T-helper 2 cell treated with Interferon-gamma antibody and Interleukin-4, amounts not matched to agents 100 ng/mL and 5 ng/mL, for 36 hours (primary cell): ENCODE measurements around the gene CACNA2D2. TPM values are rescaled to one million over a fixed set of nuclear protein-coding genes. Genes with fewer than 3 reads are reported as not detected.

ENCODE experiments used
- intact Hi-C: fragments of 100-400 bp; cut with micrococcal nuclease; formaldehyde crosslinking; loops from one replicate; pipeline ENCODE4 v1.15.1; 2023
- total RNA-seq: library from RNA; stranded (reverse); gene quantifications from 2 replicates; pipeline ENCODE4 v1.2.3, GENCODE V29; 2022

The CACNA2D2 gene
- total RNA-seq: 0.41 and 0.68 TPM in 2 replicates

DNA sequence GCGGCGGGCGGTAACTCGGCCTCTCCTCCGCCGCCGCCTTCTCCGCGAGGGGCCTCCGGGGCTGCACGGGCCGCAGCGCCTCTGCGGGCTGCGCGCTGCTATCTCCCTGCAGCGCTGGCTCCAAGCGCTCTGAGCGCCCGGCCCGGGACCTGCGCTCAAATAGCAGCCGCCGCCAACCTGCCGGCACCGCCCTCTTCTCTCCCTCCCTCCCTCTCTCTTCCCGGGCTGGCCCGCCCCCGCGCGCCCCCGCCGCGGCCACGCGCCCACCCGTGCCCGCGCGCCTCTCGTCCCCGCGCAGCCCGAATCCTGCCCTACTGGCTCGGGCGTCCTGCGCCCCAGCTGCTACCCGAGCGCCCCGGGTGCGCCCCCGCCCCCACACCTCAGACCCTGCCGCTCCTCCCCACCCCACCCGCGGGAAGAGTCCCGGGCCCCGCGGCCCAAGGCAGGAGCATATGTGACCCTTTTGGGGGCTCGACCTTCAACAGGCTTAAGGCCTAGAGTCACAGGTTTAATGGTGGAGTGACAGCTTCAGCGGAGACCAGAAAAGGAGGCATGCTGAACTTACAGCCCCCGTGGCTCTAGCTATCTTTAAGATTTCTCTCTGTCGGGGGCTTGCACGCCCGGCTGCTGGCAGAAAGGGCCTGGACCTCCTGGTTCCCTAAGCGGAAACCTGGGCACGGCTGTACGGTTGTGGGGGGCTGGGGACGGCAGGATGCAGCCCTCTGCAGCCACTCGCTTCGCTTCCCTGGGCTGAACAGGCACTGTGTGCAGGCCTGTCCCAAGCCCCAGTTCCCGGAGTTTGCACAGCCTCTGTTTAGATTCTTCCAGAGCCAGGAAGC is at the start of gene CACNA2D2:
CACNA2D2 (minus strand) TSS at position 131 of the 839 bp plus-strand sequence. CDS start 211 bp downstream, outside the sequence.
- intact Hi-C loops: no loop called here

DNA sequence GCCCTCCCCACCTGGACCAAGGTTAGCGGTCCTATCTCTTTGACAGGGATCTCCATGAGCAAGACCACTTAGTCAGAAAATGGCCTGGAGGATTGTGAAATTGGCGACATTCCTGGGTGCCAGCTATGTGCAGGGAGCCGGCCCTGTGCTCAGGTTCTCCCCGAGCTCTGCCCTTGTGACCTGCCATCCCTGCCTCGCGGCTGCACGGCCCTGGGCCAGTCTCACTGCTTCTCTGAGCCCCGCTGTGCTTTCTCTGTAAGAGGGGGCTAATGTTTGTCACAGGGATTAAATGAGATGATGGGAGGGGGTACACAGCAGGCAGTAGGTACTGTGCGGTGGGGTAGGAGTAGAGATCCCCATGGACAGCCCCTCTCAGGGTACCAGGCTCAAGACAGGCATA is 49.2 kb upstream of the CACNA2D2 start:
- intact Hi-C loops: no loop called here

DNA sequence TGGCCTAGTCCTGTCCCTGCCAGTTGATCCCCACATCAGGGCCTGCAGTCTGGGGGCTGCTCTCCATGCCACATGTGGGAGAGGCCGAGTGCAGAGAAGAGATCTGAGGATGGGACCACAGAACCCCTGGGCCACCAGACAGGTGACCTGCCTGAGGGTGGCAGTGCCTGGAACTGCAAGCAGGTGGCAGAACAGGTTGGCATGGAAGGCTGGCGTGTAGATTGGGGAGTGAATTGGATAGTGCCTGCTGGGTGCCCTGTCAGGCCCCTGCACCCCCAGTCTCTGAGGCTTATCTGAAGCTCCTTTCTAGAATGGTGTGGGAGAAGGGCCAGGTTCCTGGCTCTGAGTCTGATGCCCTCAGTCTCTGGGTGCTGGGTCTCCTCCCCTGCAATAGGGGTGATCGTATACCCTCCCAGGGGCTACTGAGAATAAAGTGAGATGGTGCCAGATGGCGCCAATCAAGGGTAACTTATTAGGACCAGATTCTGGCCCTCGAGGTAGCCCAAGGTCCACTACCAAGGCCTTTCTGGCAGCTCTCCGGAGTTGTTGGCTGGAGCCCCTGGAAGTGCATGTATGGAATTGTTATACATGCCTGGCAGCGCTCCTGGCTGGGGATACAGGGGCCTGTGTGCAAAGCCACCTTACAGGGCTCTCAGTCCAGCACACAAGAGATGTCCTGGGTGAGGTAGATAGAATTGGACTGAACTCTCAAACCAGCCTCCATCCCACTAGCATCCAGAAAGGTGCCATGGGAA is 48.4 kb upstream of the CACNA2D2 start:
- intact Hi-C loops: no loop called here

DNA sequence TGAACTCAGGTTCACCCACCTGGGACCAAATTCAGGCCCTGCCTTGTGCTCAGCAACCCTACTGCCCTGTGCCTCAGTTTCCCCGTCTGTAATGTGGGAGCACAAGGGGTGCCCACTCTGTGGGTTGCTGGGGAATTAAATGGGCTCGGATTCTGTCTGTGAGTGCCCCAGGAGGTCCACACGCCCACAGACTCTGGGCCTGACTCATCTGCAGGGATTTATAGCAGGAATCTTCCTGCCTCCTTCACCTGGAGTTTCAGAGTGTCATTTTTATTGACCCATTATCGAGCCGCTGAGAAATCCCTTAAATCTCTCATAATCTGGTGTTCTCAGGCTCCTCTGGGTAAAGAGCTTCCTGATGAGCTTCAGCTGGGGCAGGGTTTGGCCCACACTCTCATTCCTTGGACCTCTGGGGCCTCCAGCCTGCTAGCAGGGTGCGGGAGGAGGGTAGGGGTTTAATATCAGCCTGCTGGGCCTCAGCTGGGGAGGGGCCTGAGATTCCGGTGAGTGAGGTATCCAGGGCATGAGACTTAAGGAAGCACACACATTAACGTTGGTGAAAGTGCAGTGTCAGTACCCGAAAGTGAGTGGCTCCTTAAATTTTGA is 47.7 kb upstream of the CACNA2D2 start:
- intact Hi-C loops: no loop called here

DNA sequence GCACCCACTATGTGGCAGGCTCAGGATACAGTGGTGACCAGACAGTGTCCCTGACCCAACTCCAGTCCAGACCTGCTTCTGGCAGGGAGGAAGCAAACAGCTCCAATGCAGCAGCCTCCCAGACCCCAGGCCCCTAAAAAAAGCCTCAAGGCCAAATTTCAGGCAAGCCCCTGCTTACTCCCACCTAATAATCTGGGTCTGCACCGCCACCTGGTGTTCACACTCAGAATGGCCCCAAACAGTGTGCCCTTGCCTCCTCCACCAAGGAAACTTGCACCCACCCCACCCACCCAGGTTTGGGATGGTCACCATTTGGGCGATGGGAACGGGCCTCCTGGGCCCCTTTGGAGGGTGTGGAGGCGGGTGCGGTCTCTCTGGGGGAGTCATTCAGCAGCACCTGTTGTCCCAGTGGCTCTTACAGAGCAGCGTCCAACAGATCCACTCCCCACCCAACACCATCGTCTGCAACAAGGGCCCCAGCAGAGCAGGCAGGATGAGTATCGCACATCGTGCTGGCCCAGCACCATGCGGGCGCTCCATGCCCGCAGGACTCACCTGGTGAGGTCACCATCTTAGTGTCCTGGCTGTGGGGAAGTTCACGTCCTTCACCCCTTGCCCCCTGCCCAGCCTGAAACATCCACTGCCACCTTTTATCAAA is 46.8 kb upstream of the CACNA2D2 start:
- intact Hi-C loops: no loop called here

DNA sequence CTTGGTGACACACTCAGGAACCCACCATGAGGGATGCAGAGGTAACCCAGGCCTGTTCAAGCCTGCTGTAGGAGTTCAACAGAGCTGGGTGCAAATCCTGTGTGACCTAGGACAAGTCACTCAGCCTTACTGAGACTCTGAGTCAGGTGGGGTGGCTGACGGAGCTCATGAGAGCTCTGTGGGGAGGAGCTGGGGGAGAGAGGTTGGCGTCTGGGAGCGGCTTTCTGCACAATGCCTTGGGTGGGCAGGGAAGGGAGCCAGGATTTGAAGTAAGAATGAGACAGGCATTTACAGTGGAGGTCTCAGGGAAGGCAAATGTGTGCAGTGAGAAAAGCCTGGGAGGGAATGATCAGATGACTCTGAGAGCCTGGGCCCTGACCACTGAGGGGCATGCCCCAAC is 45.8 kb upstream of the CACNA2D2 start:
- intact Hi-C loops: no loop called here

DNA sequence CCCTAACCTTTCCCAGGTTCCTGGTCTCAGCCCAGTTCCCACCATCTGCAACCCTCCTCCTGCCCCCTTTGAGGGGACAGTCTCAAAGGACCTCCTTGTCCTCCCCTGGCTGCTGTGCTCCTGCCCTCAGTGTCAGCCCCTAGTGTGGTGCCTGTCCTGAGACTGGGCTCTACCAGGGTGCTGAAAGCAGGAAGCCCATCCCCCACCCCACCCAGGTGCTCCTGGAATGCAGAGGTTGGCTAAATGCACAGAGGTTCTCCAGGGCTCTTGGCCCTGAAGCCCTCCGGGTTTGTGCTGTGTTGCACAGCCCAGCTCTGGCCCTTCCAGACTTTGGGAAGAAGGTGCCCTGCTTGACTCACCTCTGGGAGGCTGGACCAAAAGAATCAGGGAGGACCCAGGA is 42.3 kb upstream of the CACNA2D2 start:
- intact Hi-C loops: no loop called here

DNA sequence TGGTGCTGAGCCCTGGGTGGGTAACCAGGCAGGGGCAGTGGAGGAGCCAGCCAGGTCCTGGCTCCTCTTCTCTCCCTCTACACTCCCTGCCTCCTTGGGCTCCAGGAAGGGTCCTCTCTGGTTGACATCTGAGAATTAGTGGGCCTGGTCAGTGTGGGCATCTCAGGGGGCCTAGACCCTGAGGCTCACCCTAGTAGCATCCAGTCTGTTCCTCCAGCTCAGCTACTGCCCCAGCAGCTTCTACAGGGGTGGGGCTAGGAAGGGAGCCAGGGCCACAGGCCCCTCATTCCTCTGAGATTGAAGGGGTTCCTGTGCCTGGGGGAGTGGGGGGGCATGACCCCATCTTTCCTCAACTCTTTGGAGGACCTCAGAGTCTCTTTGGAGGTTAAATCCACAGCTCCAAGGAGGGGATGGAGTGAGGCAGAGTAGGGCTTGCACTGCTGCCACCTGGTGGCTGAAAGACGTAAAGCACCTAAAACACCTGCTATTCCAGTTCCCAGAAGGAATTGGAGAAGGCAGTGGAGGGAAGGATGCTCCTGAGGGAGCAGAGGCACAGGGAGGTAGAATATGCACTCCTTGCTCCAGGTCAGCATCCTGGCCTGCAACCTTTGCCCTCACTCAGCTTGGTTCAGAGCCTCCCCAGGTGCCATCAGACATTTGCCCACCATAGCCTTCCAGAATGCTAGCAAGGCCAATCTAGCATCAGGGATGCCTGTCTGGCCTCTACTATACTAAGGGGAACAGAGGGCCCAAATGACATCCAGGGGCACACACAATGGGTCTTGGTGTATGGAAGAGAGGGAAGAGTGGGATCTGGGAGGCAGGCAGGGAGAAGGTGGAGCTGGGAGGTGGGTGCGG is 39.0 kb upstream of the CACNA2D2 start:
- intact Hi-C loops: loop anchor here (1.0 kb wide), 2 partner anchors 106 to 195 kb away; no protein-coding TSS in a partner anchor

DNA sequence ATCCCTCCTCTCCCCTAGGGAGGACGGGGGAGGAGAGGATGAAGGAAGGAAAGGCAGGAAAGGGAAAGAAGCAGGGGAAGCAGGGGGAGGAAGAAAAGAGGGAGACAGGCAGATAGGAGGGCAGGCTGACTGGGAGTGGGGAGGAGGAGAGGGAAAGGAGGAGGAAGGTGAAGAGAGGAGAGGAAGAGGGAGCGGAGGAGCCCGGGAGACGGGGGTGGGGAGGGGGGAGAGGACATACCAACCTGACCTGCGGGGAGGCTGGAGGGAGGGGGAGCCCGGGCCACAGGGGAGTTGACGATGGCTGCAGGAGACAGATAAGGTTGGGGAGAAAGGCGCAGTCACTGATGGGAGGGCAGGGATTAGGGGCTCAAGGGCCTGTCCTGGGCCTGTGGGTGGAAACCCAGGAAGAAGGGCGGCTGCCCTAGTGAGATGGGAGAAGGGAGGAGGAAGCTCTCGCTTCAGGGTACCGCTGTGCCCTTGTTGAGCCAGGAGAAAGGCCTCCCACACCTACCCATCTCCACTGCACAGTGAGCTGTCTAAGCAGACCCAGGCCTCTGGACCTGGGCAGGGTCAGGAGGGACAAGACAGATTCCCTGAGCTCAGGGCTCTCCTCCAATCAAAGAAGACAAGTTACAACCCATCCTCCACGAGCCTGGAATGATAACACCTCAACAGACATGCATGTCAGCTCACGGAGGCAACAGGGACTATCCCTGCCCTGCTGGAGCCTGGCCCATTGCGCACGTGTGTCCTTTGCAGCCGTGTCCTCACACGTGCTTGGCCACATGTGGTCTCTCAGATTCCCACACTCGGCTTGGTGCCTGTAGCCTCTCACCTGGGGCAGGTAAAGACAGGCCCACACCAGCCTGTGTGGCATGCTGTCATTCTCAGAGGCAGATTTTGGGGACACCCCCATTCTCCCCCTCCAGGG is 36.2 kb upstream of the CACNA2D2 start:
- intact Hi-C loops: no loop called here

DNA sequence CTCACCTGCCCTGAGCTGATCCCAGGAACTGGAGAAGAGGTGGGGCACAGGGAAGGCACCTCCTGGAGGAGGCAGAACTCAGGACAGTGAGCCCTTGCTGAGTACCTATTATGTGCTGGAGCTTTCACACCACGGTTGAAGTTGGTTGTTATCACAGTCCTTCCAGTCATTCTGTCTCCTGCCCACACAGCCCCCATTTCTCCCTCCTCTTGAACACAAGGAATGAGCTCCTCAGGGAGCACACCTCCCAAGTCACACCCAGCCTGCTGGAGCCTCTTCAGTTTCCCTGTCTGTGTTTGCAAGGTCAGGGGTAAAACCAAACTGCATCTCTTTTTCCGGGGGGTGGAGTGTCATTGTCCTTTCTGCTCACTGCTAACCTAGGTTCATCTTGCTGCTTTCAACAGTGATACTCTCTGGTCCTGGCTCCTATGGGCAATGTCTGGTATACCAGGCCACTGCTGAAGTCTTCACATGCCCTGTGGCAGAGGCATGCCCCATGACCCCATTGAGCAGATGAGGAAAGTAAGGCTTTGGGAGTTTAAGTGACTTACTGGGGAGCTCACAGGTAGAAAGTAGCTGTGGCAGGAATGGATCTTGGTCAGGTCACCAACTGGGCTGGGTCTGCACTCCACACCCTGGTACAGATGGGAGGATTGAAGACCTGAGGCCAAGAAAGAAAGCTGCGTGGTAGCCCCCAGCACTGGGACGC is 34.1 kb upstream of the CACNA2D2 start:
- intact Hi-C loops: no loop called here

DNA sequence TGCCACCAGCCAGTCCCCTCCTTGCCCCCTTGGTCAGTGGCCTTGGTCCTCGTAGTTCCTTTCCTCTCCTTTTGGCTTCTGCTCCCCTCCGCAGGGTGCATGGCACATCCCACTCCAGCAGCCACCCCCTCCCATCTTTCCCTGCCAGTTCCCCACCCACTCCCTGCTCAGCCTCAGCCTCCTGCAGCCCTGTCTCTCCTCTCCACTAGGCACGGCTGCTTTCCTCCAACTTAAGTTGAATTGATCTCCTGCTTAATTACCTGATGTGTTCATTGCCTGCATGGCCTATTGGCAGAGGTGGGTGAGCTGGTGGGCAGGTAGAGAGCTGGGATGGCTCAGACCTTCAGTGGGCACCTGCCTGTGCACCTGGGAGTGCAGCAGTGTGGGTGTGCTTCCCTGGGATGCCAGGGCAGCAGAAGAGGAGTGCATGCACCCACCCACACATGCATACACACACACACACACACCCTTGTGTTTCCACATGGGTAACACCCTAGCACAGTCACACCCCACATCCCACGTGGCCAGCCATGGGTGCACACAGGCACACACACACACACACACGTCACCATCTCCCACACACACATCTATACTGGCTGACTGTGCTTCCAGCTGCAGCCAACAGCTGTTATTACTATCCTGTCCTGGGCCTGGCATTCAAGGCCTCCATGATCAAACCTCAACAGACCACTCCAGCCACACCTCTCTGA is 33.2 kb upstream of the CACNA2D2 start:
- intact Hi-C loops: no loop called here

DNA sequence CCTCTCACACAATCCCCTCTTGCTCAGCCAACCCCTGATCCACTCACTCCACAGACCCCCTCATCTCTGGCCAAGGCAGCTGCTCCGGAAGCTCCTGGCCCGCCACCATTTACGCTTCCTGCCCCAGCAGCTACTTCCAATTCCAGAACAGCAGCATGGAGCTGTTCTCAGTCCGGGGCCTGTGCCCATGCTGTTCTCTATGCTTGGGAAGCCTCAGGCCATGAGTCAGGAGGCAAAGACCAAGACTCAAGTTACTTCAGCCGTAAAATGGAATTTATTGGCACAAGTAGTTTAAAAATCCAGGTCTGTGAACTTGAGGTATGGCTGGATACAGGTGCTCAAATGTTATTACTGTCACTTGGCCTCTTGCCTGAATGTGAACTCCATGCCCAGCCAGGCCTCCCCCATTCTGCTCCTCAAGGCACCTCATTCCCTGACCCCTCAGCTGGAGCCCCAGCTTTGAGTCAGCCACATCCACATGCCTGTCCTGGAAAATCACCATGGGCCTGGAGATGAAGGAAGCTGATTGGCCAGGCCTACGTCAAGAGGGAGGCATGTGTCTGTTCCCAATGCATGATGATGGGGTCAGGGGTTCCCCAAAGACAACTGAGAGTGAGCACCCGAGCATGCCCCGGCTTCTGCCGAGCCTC is 31.4 kb upstream of the CACNA2D2 start:
- intact Hi-C loops: no loop called here

DNA sequence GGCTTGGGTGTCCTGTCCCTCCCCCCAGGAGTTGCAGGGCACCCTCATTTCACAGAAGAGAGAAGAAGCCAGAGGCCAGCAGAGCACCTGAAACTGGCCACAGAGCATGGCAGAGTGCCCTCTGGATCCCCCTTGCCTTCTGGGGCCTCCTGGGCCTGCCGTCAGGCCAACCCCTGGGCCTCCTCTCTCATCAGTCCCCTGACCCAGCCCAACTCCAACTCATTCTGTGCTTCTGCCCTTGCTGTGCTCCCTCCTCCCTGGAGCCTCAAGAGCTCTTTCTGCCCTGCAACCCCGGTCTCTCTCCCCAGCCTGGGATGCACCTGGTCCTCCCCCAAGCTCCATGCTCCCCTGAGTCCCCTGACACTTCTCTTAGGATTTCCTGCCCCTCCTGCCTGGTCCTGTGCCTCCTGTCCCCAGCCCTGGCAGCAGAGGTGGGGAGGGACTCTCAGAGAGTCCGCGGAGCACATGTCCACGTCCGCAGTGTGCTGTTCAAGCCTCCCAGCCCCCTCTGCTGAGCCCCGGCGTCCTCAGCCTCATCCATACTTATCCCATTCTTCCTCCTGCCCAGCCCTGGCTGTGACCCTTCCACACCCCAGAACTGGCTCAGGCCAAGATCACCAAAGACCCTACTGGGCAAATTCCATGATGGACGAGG is 30.5 kb upstream of the CACNA2D2 start:
- intact Hi-C loops: no loop called here

DNA sequence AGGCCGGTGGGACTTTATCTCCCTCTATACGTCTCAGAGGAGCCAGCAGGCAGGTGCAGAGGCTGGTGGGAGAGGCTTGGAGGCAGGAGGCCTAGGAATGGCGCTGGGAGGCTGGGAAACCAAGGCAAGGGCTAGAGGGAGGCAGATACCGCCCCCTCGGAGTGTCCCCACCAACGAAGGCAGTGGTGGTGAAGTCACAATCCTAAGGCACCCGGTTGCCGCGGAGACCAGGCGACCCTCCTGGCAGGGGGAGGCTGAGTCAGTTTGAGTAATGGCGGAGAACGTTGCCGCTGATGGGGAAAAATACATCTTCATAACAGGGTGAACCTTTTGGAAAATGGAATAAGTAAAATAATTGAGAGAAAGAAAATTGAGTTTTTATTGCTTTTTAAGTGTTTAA is 29.9 kb upstream of the CACNA2D2 start:
- intact Hi-C loops: no loop called here

DNA sequence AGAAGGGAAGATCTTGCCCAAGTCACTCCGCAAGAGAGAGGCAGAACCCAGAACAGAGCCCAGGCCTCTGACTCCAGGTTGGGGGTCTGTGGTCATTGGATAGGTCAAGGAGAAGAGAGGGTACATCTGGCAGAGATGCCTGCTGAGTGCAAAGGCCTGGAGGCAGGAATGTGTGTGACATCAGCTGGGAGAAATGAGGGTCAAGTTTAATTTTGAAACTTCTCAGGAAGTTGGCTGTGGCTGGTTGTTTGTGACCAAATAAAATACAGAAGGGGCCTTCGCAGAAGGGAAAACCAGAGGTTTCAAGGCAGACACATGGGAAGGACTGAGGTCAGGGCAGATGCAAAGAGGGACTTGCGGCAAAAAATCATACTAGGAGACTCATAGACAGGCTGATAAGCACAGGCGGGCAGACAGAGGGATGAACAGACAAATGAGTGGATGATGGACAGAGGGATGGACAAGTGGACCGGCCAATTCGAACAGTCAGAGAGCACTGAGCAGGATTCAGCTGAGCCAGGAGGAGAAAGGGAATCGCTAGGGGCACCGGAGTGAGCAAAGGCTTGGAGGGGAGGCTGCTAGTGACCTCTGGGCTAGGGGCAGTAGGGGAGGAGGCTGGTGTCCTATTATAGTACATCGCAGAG is 28.8 kb upstream of the CACNA2D2 start:
- intact Hi-C loops: no loop called here

DNA sequence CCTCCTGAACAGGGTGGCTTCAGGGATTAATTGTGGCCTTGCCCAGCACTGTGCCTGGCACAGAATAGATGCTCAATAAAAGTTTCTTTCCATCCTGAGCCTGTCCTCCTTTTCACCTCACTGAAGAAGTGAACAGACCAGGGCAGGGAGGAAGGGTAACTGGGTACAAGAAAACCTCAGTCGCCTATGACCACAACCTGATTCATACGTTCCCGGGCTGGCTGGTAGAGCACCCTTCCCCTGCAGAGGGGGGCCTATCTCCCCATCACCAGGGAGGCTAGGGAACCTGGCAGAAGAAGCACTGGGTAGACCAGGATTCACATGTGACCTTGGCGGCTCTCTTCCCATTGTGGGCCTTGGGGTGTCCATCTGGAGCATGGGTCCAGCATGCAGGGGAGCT is 27.8 kb upstream of the CACNA2D2 start:
- intact Hi-C loops: no loop called here
